ENCODE results near the gene SLC9A1.

The SLC9A1 gene

GRCh38 chr1:27070390-27071048, 84.4 kb downstream of the SLC9A1 start:
- no peak for DNase-seq (ENCODE audit: low read depth)

GRCh38 chr1:27068922-27069321, 86.0 kb downstream of the SLC9A1 start:
- no peak for DNase-seq (ENCODE audit: low read depth)

- no peak for DNase-seq (ENCODE audit: low read depth)
Observed at GRCh38 chr1:27065999-27066630, 88.8 kb downstream of the SLC9A1 start.

GRCh38 chr1:27060891-27061290, 94.0 kb downstream of the SLC9A1 start:
- DNase-seq (ENCODE audit: low read depth), result no peak

- DNase-seq (ENCODE audit: low read depth), result no peak
Observed at GRCh38 chr1:27058966-27059669, 95.8 kb downstream of the SLC9A1 start.

- no peak for DNase-seq (ENCODE audit: low read depth)
Observed at GRCh38 chr1:27057801-27058625, 96.9 kb downstream of the SLC9A1 start.

- DNase-seq (ENCODE audit: low read depth), result no peak
Observed at GRCh38 chr1:27057389-27057788, 97.5 kb downstream of the SLC9A1 start.

- DNase-seq (ENCODE audit: low read depth), result no peak
Observed at GRCh38 chr1:27053977-27054753, 100.8 kb downstream of the SLC9A1 start.

- no peak for DNase-seq (ENCODE audit: low read depth)
Observed at GRCh38 chr1:27052527-27052926, 102.4 kb downstream of the SLC9A1 start.

GRCh38 chr1:27049607-27050006, 105.3 kb downstream of the SLC9A1 start:
- DNase-seq (ENCODE audit: low read depth), result no peak

- DNase-seq (ENCODE audit: low read depth), result no peak
Observed at GRCh38 chr1:27049100-27049499, 105.8 kb downstream of the SLC9A1 start.

Measured in stimulated activated CD8-positive, alpha-beta memory T cell treated with anti-CD3 and anti-CD28 coated beads, Interleukin-7, amount 100 ng/mL, for 24 hours (primary cell).